Skin of body (tissue), 3 donors: ENCODE data around the gene ANXA2. TPM values are rescaled to one million over a fixed set of nuclear protein-coding genes. Genes with fewer than 3 reads are reported as not detected.

ENCODE experiments used
- DNase-seq: peaks from one replicate; lab custom pipeline; 2025; lab: John Stamatoyannopoulos, UW
- small RNA-seq: library from RNA; depleted of rRNA; stranded (forward); fragments of <200 nt; gene quantifications from one replicate; pipeline ENCODE3, GENCODE V24; 2014; ENCODE audit warnings: low replicate concordance
- total RNA-seq: library from RNA; depleted of rRNA; stranded (reverse); fragments of >200 nt; gene quantifications from one replicate; pipeline ENCODE4 v1.2.3, GENCODE V29; 2014

Gene ANXA2
- total RNA-seq, 1 donor from 2014 or later = 913 TPM

GRCh38 chr15:60307034-60307433, 90.8 kb downstream of the ANXA2 start:
- no peak for DNase-seq

GRCh38 chr15:60301024-60301423, 96.8 kb downstream of the ANXA2 start:
- DNase-seq = no peak

GRCh38 chr15:60299452-60300047, 98.2 kb downstream of the ANXA2 start:
- peak; percentile 59 for DNase-seq

Small RNA genes within 50 kb of the gene (small RNA-seq; reads per million reads assigned to genes)
- gene AC087385.3 = not detected

Other genes with a start within 250 kb of the ANXA2 start
- gene ICE2, start 81.2 kb upstream of the ANXA2 start, total RNA-seq = 52.6 TPM